ENCODE results near the gene RNF32.

Gene RNF32

DNA sequence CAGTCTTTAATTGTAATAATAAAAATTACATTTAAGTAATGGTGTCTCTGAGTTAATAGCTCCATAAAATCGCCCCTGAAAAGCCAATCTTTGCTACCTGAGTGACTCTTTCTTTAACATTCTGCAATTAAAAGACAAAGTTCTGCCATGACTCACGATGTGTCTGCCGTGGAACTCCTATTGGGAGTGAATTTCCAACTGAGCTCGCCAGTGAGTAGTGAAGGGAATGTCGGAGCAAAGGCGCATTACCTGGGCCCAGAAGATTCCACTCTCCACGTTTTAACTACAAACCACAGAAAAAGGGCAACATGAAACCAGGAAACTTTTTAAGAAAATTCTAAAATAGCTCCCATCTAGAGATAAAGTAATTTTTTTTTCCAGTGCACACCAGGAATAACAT, 36.9 kb upstream of the RNF32 start:
- Histone ChIP-seq H3K9me3 (ENCODE audit: low read length) (no peaks in the 10 kb centered on the region), H4K20me1 (ENCODE audit: insufficient read depth, low read length) (no peaks in the 10 kb centered on the region), H2AFZ (ENCODE audit: low read length) (no peak overlapping the region), H3F3A (ENCODE audit: insufficient read depth, low read length) (no peaks in the 10 kb centered on the region), H3K4me2 (ENCODE audit: low read length) (no peak overlapping the region), H3K4me3 (ENCODE audit: low read depth, low read length, poor library complexity, severe bottlenecking) (no peak overlapping the region), H3K4me1 (ENCODE audit: insufficient read depth, low read length, severe bottlenecking) (no peaks in the 10 kb centered on the region), H3K27me3 (ENCODE audit: insufficient read depth, low read length) (peaks cover 9% of the 10 kb centered on the region; the same call in 1 of the 2 replicates), H3K36me3 (ENCODE audit: insufficient read depth, low read length) (no peaks in the 10 kb centered on the region), H3K9ac (ENCODE audit: low read length) (no peak overlapping the region), H3K79me2 (ENCODE audit: insufficient read depth, low read length) (no peaks in the 10 kb centered on the region), H3K9me2 (ENCODE audit: low read depth, low read length) (no peaks in the 10 kb centered on the region), H3K27ac (ENCODE audit: low read depth, low read length, poor library complexity, severe bottlenecking) (no peak overlapping the region)
- TF ChIP-seq, protein P1, sequence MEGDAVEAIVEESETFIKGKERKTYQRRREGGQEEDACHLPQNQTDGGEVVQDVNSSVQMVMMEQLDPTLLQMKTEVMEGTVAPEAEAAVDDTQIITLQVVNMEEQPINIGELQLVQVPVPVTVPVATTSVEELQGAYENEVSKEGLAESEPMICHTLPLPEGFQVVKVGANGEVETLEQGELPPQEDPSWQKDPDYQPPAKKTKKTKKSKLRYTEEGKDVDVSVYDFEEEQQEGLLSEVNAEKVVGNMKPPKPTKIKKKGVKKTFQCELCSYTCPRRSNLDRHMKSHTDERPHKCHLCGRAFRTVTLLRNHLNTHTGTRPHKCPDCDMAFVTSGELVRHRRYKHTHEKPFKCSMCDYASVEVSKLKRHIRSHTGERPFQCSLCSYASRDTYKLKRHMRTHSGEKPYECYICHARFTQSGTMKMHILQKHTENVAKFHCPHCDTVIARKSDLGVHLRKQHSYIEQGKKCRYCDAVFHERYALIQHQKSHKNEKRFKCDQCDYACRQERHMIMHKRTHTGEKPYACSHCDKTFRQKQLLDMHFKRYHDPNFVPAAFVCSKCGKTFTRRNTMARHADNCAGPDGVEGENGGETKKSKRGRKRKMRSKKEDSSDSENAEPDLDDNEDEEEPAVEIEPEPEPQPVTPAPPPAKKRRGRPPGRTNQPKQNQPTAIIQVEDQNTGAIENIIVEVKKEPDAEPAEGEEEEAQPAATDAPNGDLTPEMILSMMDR (IDR thresholded peaks at IDR 0.05; ENCODE audit: low read length), result no peak
- TF ChIP-seq EZH2 (IDR thresholded peaks at IDR 0.05; ENCODE audit: borderline replicate concordance, low read length), result no peak

DNA sequence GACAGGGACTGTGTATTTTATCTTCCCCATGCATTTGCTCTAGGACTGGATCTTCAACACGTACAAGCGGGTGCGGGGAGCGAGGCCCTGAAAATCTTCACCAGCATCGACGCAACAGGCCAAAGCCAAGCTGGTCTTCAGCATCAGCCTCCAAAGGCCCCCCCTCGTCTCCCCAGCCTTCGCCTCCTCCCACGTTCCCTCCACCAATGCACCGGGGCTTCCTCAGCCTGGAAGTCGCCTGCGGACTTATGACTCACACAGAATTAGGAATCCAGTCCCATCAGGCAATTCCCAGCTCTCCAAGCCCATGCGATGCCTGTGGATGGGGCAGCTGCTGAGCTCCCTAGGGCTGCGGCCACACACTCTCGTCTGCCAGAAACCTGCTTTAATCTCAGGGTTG, 36.3 kb upstream of the RNF32 start:
- no peak overlapping the region for H3K4me3 ChIP-seq (ENCODE audit: low read depth, low read length, poor library complexity, severe bottlenecking)
- no peaks in the 10 kb centered on the region for H3K9me3 ChIP-seq (ENCODE audit: low read length)
- H3K4me1 ChIP-seq (ENCODE audit: insufficient read depth, low read length, severe bottlenecking), result no peaks in the 10 kb centered on the region
- no peaks in the 10 kb centered on the region for H3K9me2 ChIP-seq (ENCODE audit: low read depth, low read length)
- no peaks in the 10 kb centered on the region for H4K20me1 ChIP-seq (ENCODE audit: insufficient read depth, low read length)
- no peak overlapping the region for H3K4me2 ChIP-seq (ENCODE audit: low read length)
- H3K27me3 ChIP-seq (ENCODE audit: insufficient read depth, low read length), result peaks cover 9% of the 10 kb centered on the region; the same call in 1 of the 2 replicates
- H3K36me3 ChIP-seq (ENCODE audit: insufficient read depth, low read length), result no peaks in the 10 kb centered on the region
- no peak for TF ChIP-seq EZH2 (IDR thresholded peaks at IDR 0.05; ENCODE audit: borderline replicate concordance, low read length)
- TF ChIP-seq, protein P1 (IDR thresholded peaks at IDR 0.05; ENCODE audit: low read length), result no peak
- no peaks in the 10 kb centered on the region for H3F3A ChIP-seq (ENCODE audit: insufficient read depth, low read length)
- no peaks in the 10 kb centered on the region for H3K79me2 ChIP-seq (ENCODE audit: insufficient read depth, low read length)
- no peak overlapping the region for H2AFZ ChIP-seq (ENCODE audit: low read length)
- H3K9ac ChIP-seq (ENCODE audit: low read length), result no peak overlapping the region
- no peak overlapping the region for H3K27ac ChIP-seq (ENCODE audit: low read depth, low read length, poor library complexity, severe bottlenecking)

DNA sequence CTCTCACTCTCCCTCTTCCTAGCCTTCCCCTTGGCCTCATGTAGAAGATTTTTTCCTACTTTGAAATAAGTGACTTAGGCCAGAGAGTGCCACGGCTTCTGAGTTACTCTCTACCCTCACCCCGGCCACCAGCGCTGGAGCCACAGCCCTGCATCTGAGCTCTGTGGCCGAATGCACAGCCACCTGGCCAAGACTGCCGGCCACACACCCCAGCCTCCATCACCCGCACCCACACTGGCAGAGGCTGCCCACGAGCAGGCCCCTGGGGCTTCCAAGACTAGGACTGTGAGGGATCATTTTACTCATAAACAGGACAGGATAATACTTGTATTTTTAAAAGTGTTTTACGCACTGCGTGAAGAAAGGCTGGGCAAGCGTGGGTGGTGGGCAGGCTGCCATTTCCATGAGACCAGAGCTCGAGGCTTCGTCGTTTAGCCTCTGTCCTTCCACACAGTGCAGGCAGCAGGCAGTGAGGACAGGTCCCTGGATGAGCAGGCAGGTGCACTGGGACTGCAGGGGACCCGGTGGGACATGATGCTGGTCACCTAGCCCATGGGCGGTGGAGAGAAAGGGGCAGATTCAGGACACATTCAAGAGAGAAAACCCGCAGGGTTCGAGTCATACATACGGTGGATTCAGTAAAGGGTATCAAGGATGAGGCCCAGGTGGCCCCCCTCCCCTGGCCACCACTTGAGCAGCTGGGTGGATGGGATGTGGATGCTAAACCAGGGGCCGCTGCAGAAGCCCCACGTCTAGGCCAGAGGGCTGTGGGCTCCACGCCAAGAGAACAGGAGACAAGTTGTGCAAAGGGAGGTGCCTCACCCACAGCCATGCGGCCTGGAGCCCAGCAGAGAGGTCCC, 35.5 kb upstream of the RNF32 start:
- Histone ChIP-seq H3K4me1 (ENCODE audit: insufficient read depth, low read length, severe bottlenecking) (no peaks in the 10 kb centered on the region), H3K9me2 (ENCODE audit: low read depth, low read length) (no peaks in the 10 kb centered on the region), H3K36me3 (ENCODE audit: insufficient read depth, low read length) (no peaks in the 10 kb centered on the region), H3F3A (ENCODE audit: insufficient read depth, low read length) (no peaks in the 10 kb centered on the region), H3K4me3 (ENCODE audit: low read depth, low read length, poor library complexity, severe bottlenecking) (no peak overlapping the region), H3K4me2 (ENCODE audit: low read length) (no peak overlapping the region), H3K9me3 (ENCODE audit: low read length) (no peaks in the 10 kb centered on the region), H3K9ac (ENCODE audit: low read length) (no peak overlapping the region), H3K27ac (ENCODE audit: low read depth, low read length, poor library complexity, severe bottlenecking) (no peak overlapping the region), H3K27me3 (ENCODE audit: insufficient read depth, low read length) (peaks cover 9% of the 10 kb centered on the region; the same call in 1 of the 2 replicates), H2AFZ (ENCODE audit: low read length) (no peak overlapping the region), H4K20me1 (ENCODE audit: insufficient read depth, low read length) (no peaks in the 10 kb centered on the region), H3K79me2 (ENCODE audit: insufficient read depth, low read length) (no peaks in the 10 kb centered on the region)
- no peak for TF ChIP-seq EZH2 (IDR thresholded peaks at IDR 0.05; ENCODE audit: borderline replicate concordance, low read length)
- TF ChIP-seq, protein P1 (IDR thresholded peaks at IDR 0.05; ENCODE audit: low read length), result no peak
